Loucy (cell line): Measurements from ENCODE around the gene OSM.

ENCODE experiments used
- EZH2phosphoT487 ChIP-seq: fragments of 200-600 bp; IDR thresholded peaks from 2 replicates; pipeline ENCODE4 v1.6.1; 2018; ENCODE audit warnings: antibody characterized with exemption, mild to moderate bottlenecking, moderate library complexity, borderline replicate concordance
- TF ChIP-seq, protein P1 (sequence below): fragments of 200-600 bp; sonication (generic); conservative IDR thresholded peaks from 2 replicates; pipeline ENCODE4 v1.5.1; 2014; ENCODE audit warnings: mild to moderate bottlenecking, antibody characterized with exemption, low read length

DNA sequence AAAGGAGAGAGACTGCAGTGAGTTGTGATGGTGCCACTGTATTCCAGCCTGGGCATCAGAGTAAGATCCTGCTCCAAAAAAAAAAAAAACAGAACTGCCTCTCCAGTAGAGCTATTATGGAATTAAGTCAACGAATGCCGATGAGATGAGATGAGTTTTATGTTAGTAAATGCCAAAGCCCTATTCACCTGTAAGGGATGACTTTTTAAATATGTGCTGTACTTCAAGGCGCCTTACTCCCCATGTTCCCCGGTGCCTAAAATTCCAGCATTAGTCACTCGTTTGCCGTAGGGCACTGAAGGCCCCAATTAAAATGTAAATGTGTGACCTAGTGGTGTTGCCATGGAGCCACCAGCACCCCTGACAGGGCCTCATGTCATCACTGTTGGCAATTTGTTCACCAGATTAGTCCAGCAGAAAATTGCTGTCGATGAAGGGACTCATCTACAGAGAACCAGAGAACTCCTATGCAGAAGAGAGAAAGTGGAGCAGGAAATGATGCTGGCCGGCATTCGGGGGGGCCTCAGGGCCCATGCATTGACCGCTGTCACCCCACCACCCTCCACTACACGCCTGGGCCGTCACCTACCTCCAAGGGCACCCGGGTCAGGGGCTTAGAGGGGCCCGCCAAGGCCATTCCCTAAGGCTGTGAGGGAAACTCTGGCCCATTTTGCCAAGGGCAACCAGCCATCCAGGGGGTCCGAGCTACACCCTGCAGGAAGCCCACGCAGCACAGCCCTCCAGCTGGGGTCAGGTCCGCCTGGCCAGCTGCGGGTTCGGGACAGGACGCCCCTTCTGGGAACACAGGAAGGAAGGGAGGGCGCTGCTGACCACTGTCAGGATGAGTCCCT lies 37.9 kb downstream of the OSM start:
- TF ChIP-seq, protein P1, sequence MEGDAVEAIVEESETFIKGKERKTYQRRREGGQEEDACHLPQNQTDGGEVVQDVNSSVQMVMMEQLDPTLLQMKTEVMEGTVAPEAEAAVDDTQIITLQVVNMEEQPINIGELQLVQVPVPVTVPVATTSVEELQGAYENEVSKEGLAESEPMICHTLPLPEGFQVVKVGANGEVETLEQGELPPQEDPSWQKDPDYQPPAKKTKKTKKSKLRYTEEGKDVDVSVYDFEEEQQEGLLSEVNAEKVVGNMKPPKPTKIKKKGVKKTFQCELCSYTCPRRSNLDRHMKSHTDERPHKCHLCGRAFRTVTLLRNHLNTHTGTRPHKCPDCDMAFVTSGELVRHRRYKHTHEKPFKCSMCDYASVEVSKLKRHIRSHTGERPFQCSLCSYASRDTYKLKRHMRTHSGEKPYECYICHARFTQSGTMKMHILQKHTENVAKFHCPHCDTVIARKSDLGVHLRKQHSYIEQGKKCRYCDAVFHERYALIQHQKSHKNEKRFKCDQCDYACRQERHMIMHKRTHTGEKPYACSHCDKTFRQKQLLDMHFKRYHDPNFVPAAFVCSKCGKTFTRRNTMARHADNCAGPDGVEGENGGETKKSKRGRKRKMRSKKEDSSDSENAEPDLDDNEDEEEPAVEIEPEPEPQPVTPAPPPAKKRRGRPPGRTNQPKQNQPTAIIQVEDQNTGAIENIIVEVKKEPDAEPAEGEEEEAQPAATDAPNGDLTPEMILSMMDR = no peak
- TF ChIP-seq EZH2phosphoT487 = no peak
